AG09309 (cell line): ENCODE data around the gene IL3RA.
"Not testable (repeated sequence)": the region's sequence is repeated elsewhere in the genome, so short reads cannot be mapped to it uniquely, and the experiment has no call there.

ENCODE experiments used
- DNase-seq: peaks from one replicate; pipeline ENCODE4 v3.0.0-alpha.2; 2010; ENCODE audit warnings: low read depth
- H3K4me3 ChIP-seq: 2 replicates; pipeline ENCODE4 v1.5.1; 2011; ENCODE audit warnings: mild to moderate bottlenecking, low read depth, low read length, moderate library complexity; ENCODE audit not compliant: control insufficient read depth
- CTCF ChIP-seq: IDR thresholded peaks from 2 replicates; pipeline ENCODE4 v1.5.1; 2011; ENCODE audit warnings: mild to moderate bottlenecking, low read depth, low read length, inconsistent platforms; ENCODE audit not compliant: insufficient read depth, control insufficient read depth; ENCODE audit errors: missing control alignments

IL3RA gene

DNA sequence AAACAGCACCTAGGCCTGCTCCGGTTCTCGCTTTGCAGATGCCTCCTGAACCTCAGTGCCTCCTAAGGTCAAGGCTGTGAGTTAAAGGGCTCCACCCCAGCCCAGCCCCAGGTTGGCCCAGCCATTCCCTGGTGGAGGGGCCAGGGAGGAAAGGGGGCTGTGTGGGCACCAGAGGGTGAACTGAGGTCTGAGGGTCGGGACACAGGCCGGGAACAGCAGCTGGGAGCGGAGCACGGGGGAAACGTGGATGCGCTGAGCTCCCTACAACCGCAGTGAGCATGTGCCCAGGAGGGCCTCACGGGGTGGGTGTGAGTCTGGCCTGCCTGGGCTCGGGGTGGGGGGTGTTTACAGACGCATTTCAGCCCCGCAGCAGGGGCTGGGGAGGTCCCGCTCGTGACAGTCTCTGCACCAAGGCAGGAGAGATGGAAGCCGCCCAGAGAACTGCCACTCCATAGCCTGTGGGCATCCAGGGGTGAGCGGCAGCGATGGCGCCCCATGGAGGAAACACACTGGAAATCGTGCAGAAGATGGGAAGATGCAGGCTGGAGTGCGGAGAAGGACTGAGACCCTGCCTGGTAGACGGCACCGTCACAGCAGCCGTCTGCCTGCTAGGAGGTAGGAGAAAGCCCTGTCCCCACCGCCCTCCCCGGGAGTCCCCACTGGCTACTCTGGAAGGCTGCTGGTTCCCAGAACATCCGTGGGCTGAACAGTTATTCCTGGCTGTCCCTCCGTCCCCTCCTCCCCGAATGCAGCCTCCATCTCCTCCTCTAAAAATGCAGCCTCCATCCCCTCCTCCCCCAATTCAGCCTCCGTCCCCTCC, 65.2 kb downstream of the IL3RA start:
- no peak overlapping the region for H3K4me3 ChIP-seq
- TF ChIP-seq CTCF: no peak
- DNase-seq: no peak

DNA sequence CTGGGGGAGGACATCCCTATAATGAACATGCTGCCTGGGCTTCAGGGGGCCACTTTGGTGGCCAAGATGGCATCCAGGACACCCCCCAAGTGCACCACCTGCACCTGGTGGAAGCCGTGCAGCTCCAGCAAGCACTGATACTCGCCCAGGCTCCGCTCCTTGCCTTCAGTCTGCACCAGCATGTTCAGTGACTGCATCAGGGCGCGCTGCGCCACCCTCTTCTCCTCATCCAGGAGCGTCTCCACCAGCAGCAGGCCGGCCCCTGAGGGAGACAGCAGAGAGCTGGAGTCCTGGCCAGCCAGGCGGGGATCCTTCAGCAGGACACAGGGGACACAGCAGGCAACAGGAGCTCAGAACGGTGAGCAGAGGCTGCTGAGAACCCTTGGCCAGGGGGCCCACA, 66.6 kb downstream of the IL3RA start:
- no peak overlapping the region for H3K4me3 ChIP-seq
- no peak for TF ChIP-seq CTCF
- DNase-seq: no peak

GRCh38 chrX:1403867-1404266, 67.3 kb downstream of the IL3RA start:
- not testable (repeated sequence) for H3K4me3 ChIP-seq, DNase-seq

DNA sequence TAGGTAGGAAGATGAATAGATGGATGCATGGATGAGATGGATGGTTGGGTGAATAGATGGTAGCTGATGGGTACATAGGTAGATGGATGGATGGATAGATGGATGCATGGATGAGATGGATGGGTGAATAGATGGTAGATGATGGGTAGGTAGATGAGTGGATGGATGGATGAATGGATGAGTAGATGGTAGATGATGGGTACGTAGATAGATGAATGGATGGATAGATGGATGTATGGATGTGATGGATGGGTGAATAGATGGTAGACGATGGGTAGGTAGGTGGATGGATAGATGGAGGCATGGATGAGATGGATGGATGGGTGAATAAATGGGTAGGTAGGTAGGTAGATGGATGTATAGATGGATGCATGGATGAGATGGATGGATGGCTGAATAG, 69.2 kb downstream of the IL3RA start:
- H3K4me3 ChIP-seq, DNase-seq: not testable (repeated sequence)

DNA sequence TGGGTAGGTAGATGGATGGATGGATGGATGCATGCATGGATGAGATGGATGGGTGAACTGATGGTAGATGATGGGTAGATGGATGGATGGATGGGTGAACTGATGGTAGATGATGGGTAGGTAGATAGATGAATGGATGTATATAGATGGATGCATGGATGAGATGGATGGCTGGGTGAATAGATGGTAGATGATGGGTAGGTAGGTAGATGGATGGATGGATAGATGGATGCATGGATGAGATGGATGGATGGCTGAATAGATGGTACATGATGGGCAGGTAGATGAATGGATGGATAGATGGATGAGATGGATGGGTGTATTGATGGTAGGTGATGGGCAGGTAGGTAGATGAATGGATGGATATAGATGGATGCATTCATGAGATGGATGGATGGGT, 70.5 kb downstream of the IL3RA start:
- DNase-seq: no peak
- TF ChIP-seq CTCF: no peak
- H3K4me3 ChIP-seq: no peak overlapping the region

- TF ChIP-seq CTCF: no peak
- DNase-seq: no peak
- H3K4me3 ChIP-seq: no peak overlapping the region
Observed at GRCh38 chrX:1411326-1411725, 74.7 kb downstream of the IL3RA start.

DNA sequence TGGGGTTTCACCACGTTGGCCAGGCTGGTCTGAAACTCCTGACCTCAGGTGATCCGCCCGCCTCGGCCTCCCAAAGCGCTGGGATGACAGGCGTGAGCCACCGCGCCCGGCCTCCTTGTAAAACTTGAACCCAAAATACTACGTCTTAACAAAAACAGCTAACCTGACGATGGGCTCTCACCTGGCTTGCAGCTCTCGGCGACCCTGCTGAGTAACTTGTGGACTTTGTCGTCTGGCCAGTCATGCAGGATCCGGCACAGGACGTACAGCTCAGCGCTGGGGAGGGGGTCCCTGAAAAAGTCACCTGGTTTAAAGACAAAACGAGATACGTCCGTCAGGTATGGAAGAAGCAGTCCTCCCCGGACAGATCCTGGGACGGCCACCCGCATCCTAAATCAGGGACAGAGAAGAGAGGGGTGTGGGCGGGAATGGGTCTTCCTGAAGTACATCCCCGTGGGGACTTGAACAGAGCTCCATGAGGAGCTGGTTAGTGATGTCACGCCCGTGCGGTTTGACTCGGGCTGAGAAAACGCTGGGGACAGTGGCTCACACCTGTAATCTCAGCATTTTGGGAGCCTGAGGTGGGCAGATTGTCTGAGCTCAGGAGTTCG, 76.1 kb downstream of the IL3RA start:
- H3K4me3 ChIP-seq: no peak overlapping the region
- no peak for TF ChIP-seq CTCF
- DNase-seq: no peak
